Posterior cingulate gyrus (tissue), 11 donors: Measurements from ENCODE around the gene RTEL1.
"Not testable (repeated sequence)": the region's sequence is repeated elsewhere in the genome, so short reads cannot be mapped to it uniquely, and the experiment has no call there.

Experiments
- DNase-seq, 10 donors: peaks; one replicate each; pipeline versions ENCODE4 v3.0.0 to v3.0.0-alpha.2; 2020 to 2021; ENCODE audit warnings: mixed read lengths in 3 of 10
- intact Hi-C: fragments of 100-400 bp; cut with DNase I; formaldehyde crosslinking; loops from one replicate; pipeline ENCODE4 v1.15.1; 2023

Gene RTEL1

GRCh38 chr20:63648190-63648589, 9.9 kb upstream of the RTEL1 start:
- intact Hi-C loops, result no loop called here

GRCh38 chr20:63648895-63649589, 9.1 kb upstream of the RTEL1 start:
- DNase-seq, result peak in 1 of 10 donors; percentile 61
- intact Hi-C loops, result no loop called here

More at GRCh38 chr20:63648190-63648589, 9.9 kb upstream of the RTEL1 start:
- no peak for DNase-seq

- DNase-seq, intact Hi-C loops: not testable (repeated sequence)
Observed at GRCh38 chr20:63650486-63650885, 7.6 kb upstream of the RTEL1 start.

GRCh38 chr20:63651942-63652191, 6.2 kb upstream of the RTEL1 start:
- no peak for DNase-seq
- intact Hi-C loops, result no loop called here

GRCh38 chr20:63652192-63652980, 5.7 kb upstream of the RTEL1 start:
- peak in 1 of 10 donors; percentile 83 for DNase-seq
- intact Hi-C loops, result no loop called here

GRCh38 chr20:63653041-63653973, 4.8 kb upstream of the RTEL1 start, which contains the start of gene STMN3:
TSS of gene STMN3 (minus strand) at chr20:63653424. CDS start at chr20:63653345, 79 bp downstream.
- DNase-seq, result peak; percentile 70 to 98 (median 88)
- intact Hi-C loops, result no loop called here

- DNase-seq, result no peak
Observed at GRCh38 chr20:63653974-63654668, 4.0 kb upstream of the RTEL1 start.

GRCh38 chr20:63655249-63655648, 2.9 kb upstream of the RTEL1 start:
- peak in 1 of 10 donors; percentile 62 for DNase-seq
- intact Hi-C loops, result no loop called here

More at GRCh38 chr20:63653974-63654668, 4.0 kb upstream of the RTEL1 start:
- intact Hi-C loops, result no loop called here

- intact Hi-C loops, result no loop called here
- no peak for DNase-seq
Observed at GRCh38 chr20:63656451-63656850, 1.7 kb upstream of the RTEL1 start.

GRCh38 chr20:63657260-63657936, 714 bp upstream of the RTEL1 start:
- intact Hi-C loops, result no loop called here
- DNase-seq, result peak in 2 of 10 donors; percentile 21 to 87

- peak in 1 of 10 donors; percentile 26 for DNase-seq
- intact Hi-C loops, result loop anchor here (1.0 kb wide), 1 partner anchor 49 kb away; the partner anchor contains the start of gene ARFRP1
Observed at GRCh38 chr20:63658749-63659187, 656 bp downstream of the RTEL1 start.

- intact Hi-C loops, result no loop called here
- DNase-seq, result no peak
Observed at GRCh38 chr20:63659370-63659769, 1.3 kb downstream of the RTEL1 start.

GRCh38 chr20:63660174-63660573, 2.1 kb downstream of the RTEL1 start:
- intact Hi-C loops, DNase-seq: not testable (repeated sequence)

- intact Hi-C loops, result no loop called here
- DNase-seq, result no peak
Observed at GRCh38 chr20:63660622-63661021, 2.5 kb downstream of the RTEL1 start.

- DNase-seq, result peak in 1 of 10 donors; percentile 72
- intact Hi-C loops, result no loop called here
Observed at GRCh38 chr20:63661108-63661507, 3.0 kb downstream of the RTEL1 start.

- intact Hi-C loops, result no loop called here
- no peak for DNase-seq
Observed at GRCh38 chr20:63661959-63662812, 4.1 kb downstream of the RTEL1 start.

- intact Hi-C loops, result no loop called here
Observed at GRCh38 chr20:63662813-63663189, 4.7 kb downstream of the RTEL1 start.

GRCh38 chr20:63663332-63664066, 5.4 kb downstream of the RTEL1 start:
- intact Hi-C loops, result no loop called here
- no peak for DNase-seq

More at GRCh38 chr20:63662813-63663189, 4.7 kb downstream of the RTEL1 start:
- no peak for DNase-seq
